ENCODE measurements around the gene BET1.

- TF ChIP-seq CTCF (conservative IDR thresholded peaks at IDR 0.05; ENCODE audit: low read length) (no peak), EZH2phosphoT487 (IDR thresholded peaks at IDR 0.05; ENCODE audit: borderline replicate concordance, low read depth, low read length) (no peak)
Measured at GRCh38 chr7:93949423-93949822, 54.7 kb downstream of the BET1 start.

Measured in OCI-LY7 (cell line).